NCI-H748 treated with DMSO at 0.1 percent for 48 hours (cell line): Measurements from ENCODE around the gene MTURN.
A peak's percentile ranks its signal among the peaks of the same experiment; 100 is the strongest.

Experiments
- DNase-seq: peaks from one replicate; lab custom pipeline; 2025; lab: John Stamatoyannopoulos, UW

MTURN gene

DNA sequence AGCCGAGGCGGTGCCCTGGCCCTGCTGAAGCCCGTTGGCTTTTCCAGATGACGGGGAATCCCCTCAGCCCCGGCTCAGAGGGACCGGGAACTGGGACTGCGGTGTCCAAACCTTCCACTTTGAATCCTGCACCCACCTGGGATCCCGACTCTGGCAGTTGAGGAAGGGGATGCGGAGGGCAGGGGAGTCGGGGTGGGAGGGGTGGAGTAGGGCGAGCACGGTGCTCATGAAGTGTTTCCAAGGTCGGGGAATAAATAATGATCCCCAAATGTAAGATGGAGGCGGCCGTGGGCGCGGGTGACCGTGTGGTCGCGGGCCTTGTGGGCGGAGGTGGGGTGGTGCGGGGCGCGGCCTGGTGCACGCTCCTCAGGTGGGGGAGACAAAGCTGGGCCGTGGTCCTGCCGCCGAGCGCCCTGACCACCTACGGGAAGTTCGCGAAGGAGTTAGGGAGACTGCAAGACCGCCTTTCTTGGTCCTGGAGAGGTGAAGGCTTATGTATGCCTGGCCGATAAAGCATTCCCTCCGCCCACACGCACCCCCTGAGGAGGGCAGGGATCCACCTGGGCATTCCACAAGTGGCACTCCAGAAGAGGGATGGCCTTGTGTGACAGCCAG, 1.4 kb downstream of the MTURN start:
- DNase-seq = peak; percentile 13

DNA sequence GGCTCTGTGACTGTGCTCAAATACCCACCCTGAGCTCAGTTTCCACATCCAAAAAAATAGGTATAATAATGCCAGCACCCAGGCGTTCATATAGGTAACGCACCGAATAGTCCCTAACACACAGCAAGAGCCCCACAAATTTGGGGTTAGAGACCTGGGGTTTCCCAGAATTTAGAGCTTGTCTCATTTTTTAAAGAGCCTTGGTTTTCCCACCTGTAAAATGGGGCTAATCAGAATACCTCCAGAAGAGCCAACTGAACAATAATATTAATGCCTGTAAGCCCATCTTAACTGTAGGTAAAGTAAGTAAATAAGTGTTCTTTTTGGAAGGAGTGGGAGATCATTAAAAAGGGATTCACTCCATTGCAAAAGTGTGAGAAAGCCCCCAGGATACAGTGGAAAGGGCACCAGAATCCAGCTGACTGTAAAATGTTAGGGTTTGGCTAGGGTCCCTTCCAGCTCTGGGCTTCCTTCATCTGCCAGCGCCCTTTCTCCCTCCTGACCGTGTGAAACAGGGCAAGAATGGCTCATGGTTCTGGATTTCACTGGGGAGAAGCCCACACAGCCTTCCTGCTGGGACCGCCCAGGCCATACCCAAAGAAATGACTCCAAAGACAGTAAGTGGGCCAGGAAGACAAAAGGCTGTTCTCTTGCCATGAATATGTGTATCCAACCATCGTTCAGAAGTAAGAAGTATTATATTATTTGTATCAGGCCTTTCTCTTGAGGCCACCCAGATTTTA, 2.1 kb downstream of the MTURN start:
- no peak for DNase-seq

DNA sequence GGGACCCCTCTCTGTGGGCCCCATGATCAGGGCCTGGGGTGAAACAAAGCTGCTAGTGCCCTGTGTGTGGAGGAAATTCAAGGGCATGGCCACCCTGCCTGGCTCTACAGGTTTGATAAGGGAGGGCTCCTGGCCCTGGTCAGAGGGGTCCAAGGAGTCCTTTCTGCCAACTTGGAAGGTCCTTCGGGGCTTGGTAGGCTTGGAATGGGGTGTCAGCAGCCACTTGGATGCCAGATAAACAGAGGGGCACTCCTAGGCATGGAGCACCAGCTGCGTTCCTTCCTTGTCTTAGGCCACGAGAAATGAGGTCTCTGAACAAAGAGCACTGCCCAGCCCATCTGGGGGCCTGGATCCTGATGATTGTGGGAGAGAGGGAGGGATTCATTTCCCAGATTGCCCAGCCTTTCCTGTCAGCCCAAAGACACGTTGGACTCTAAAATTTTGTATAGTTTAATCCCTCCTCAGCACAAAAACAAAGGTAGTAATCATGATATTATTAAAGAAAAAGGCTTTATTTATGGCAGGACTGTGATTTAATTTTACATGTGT, 5.1 kb downstream of the MTURN start:
- DNase-seq = no peak

DNA sequence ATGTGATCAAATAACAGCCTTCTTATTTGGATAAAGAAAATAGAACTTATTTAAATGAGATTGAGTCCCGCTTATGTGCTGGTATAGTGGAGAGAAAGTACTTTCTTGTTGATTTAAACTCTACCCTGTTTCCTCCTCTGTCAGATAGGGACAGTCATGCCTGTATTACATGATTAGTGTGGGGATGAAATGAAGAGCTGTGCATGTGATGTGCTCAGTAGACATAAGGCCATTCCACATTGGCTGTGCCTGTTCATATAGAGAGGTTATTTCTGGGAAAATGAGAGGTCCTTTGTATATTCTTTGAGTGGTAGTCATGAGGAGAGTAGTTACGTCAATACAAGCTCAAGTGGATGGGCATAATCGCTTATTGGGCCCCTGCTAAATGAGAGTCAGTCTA, 5.7 kb downstream of the MTURN start:
- DNase-seq = no peak

DNA sequence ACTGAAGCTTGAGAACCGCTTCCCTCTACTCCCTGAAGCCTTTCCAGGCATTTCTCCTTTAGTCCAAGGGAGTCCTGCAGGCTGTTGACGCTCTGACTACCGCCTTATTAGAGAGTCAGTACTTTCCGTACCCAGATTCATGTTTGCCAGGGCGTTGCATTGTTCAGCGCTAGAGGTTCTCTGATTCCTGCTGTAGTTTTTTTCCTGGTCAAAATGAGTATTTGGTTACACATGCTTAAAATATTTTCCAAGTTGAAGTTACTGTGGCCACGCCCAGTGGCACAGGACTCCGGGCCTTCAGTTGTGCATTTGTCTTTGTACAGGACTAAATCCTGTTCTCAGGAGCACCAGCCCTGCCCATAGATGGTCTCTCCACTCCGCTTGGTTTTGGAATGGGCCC, 7.9 kb downstream of the MTURN start:
- DNase-seq = peak; percentile 39

DNA sequence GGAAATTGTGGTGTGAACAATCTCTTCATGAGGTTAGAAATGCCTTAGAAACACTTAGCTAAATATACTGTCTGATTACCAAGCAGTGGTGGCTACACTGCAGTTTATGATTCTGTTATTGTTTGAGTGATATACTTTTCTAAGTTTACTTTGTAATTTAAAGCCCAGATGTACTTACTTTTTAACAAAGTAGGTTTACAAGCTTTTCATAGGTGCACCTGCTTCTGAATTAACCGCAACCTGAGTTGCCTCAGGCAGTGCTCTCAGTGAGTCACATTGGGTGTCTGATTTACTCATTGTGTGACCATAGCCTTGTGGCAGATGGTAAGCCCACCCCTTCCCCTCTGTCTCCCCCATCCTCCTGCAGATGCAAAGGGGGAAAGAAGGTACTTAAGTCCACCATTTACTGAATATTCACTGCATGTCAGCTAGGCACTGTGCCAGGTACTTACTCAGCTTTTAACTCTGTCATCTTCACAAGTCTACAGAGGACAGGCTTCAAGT, 9.0 kb downstream of the MTURN start:
- DNase-seq = peak; percentile 91

DNA sequence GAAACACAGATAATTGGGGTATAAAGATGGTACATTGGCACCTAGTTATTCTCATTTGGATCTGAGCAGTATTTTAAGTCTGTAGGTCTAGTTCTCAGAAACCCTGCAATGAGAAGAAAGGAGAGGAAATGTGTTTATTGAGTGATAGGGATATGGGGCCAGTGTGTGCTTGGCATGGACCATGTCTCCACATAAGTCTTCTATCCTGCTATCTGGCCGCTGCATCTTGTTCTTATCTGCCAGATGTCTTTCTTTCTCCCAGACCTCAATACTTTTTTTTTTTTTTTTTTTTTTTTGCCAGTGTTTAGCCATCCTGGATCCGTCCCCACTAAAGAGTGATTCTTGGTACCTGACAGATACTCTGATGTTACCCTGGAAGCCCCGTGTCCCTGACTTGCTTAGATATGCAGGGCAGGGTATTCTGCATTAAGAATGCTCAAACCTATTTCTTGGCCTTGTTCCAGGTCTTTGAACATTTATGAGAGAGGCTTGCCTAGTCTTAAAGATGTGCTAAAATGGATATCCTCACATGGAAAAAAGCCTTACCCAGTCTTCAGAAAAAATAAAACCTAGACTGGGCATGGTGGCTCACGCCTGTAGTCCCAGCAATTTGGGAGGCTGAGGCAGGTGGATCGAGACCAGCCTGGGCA, 10.0 kb downstream of the MTURN start:
- DNase-seq = no peak

DNA sequence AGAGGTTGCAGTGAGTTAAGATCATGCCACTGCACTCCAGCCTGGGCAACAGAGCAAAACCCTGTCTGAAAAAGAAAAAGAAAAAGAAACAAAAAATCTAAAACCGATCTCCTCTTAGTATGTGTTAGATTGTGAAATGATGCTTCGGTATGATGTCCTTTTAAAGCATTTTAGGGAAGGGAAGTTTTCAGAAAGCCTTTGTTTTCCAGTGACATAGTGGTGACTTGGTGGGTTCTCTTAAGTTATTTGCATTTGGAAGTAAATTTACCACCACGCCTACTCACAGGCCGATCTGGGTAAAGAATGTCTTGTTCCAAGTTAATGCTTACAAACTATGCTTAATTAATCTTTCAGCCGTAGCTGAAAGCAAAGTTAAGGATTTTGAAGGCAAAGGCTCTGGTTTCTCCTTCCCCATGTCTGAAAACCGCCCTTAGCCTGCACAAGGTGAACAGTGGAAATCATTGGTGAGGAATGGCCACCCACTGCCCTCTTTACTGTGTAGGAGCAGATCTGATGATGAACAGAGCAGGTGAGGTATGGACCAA, 10.7 kb downstream of the MTURN start:
- no peak for DNase-seq

DNA sequence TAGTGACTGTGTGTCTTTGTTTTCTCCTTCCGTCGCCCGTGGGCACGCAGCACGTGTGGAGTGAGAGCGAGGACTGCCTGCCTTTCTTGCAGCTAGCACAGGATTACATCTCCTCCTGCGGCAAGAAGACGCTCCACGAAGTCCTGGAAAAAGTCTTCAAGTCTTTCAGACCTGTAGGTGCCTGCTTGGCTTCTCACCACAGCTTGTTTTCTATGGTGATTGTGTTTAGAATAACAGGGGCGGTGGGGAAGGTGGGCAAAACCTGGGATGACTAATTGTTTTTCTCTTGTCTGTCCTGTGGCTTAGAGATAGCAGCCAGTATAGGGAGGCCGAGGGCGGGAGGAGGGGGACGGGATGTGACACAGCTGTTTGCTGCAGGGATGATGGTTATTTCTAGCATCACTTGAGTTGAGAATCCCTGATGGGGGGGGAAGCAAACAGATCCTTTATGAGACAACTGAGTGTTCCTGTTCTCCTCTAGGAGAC, 11.4 kb downstream of the MTURN start:
- peak; percentile 22 for DNase-seq

DNA sequence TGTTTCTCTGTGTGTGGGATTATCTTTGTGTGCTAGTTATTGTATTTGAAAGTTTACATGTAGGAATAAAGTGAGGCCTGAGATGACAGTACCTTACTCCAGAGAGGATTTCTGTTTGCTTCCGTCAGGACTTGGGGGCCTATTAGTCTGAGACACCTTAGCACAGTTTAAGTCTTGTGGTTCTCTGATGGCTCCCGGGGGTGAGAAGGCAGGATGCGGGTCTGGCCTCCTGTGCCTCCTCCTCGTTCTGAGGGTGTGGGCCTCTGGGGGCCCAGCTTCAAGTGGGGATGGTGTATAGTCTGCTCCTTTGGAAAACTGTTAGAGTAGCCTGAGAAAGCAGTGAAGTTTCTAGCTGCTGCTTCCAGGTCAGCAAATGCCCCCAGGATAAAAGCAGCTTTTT, 12.4 kb downstream of the MTURN start:
- no peak for DNase-seq

DNA sequence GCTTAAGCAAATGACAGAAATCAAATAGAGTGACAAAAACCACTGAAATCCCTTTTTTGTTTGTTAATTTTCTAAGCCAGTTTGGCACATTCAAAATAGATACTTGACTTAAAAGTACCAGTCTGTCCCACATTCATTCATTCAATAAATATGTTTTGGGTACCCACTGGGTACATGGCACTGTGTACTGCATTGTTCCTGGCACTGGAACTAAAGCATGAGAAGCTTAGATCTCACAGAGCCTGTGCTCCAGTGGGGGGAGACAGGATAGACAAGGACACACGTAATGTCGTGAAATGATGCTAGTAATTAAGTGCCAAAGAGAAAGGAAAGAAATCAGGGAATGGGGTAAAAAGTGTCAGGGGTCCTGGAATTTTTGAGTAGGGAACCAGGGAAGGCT, 13.0 kb downstream of the MTURN start:
- no peak for DNase-seq

DNA sequence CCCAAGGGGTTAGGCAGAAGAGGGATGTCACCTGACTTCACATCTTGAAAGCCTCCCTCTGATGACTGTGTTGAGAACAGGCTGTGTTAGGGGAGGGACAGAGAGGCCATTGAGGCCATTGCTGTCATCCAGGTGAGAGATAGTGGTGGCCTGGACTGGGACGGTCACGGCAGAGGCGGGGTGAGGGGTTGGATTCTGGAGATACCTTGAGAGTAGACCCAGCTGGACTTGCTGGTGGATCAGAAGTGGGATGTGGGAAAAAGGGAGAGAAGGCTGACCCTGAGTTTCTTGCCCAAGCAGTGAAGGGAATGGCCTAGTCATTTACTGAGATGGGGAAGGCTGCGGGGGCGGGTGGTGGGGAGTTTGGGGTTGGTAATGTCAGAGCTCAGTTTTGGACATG, 13.6 kb downstream of the MTURN start:
- no peak for DNase-seq

DNA sequence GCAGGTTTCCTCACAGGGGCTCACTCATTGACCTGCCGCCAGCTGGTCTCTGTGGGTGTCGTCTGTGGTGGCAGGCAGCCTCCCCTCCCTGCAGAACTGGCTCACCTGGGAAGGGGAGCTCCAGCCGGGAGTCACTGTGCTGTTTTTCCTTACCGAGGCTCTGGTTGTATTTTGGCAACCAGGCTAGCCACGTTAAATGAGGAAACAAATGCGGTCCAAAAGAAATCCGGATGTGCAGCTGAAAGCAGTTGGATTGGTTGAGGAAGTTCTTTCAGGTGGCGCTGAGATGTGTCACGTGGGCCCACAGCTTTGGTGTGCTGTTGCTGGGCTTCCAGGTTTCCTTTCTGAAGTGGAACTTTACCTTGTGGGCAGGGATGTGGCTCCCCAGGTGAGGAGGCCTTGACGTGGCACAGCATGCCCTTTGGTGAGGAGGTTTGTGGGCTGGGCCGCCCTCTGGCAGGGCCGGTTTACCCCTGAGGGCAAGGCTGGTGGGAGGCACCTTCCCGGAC, 14.2 kb downstream of the MTURN start:
- no peak for DNase-seq

DNA sequence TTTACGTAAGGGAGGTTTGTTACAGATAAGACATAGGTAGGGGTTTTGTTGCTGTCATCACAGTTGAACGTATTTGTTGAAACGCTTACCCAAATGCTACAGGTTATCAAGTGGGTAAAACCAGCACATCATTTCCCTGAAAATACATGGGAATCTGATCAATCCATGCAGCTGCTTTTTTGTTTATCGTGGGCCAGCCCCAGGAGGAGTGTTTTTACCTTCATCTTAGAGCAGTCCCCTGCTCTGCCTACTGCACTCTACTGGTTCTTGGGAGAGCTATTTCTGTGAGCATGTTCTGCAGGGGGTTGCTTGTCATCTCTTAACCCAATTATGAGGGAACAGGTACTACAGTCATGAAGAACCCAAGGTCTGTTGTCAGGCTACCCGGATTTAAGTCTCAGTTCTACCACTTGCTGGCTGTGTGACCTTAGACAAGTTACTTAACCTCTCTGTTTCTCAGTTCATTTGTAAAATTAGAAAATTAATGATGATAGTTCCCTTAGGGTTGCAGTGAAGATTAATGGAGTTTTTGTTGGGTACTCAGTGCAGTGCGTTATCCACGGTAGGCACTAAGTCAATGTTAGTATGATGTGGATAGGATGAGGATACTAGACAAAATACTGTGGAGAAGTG, 15.0 kb downstream of the MTURN start:
- DNase-seq = no peak

DNA sequence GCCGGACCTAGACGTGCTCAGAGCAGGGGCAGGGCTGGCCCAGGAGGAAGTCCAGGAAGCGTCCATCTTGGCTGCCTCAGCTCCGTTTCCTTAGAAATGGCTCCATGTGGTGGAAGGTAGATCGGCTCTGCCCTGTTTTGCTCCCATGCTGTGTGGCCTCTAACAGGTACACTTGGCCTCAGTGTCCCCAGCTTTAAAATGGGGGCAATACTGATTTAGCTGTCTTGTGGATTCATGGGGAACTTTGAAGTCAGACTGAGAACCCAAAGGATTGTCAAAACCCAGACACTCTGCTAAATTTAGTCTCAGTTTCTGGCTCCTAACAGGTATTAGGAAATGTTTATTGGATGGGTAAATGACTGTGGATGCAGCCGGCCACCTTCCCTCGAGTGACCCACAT, 15.9 kb downstream of the MTURN start:
- DNase-seq = no peak

DNA sequence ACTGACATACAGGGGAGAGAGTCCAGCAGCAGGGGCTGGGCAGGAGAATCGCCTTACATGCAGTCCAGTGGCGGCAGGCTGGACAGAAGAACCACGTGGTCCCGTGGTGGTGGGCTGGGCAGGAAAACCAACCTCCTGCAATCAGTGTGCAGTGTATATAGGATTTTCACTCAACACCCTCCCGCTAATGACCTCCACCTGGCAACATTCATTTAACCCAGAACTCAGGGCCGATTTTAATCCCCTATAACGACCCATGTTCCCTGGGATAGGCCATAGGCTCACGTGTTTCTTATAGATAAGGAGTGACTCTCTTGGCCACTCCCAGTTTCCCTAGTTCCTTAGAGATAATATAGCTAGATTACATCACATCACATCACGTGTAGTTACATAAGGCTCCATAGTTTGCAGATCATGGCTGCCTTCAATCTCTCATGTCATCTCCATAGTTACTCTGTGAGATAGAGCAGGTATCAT, 19.4 kb downstream of the MTURN start:
- DNase-seq = no peak

DNA sequence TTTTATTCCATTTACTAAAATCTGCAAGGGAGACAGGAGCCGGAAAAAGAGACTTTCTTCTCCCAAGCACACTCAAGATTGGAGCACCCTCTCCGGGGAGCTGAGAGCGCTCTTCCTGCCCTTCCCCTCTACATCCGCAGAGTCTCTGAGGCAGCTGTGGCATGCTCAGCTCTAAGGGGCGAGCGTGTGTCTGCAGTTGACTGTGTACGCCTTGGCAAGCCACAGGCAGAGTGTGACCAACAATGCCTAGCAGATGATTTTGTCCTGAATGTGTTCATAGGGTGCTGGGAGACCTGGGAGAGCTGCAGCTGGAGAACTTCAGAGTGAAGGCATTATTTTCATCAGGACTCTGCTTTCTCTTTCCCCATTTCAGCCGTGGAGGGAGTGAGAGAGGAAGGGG, 20.7 kb downstream of the MTURN start:
- DNase-seq = no peak

DNA sequence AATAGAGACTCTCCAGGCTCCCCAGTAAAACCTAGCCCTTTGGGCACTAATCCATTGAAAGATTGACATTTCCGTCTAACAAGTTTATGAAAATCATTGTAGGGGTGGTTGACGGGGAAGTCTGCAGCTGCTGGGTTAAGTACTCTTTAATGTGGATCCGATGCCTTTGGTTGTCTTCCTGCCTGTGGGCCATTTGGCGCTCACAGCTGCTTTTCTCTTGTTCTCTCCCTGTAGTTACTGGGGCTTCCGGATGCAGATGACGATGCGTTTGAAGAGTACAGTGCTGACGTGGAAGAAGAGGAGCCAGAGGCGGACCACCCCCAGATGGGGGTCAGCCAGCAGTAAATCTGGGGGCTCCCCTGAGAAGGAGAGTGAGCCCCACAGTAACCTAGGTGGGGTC, 22.4 kb downstream of the MTURN start:
- no peak for DNase-seq

DNA sequence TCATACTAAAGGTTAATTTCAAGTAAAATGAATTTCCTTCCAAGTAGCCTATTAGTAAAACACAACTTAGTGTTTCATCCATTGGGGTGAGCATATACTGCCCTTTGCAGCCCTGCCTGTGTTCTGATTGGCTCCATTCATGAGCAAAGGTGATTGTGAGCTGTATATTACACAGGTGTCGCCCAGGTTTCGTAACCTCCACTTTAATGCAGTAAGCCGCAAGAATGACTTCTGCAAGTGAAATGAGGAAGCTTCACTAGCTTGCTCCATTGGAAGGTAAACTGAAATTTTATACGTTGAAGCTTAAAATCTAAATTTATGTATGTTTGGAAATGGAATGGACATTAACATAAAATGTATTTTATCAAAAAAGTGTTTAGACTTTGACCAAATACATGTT, 24.4 kb downstream of the MTURN start:
- DNase-seq = no peak

DNA sequence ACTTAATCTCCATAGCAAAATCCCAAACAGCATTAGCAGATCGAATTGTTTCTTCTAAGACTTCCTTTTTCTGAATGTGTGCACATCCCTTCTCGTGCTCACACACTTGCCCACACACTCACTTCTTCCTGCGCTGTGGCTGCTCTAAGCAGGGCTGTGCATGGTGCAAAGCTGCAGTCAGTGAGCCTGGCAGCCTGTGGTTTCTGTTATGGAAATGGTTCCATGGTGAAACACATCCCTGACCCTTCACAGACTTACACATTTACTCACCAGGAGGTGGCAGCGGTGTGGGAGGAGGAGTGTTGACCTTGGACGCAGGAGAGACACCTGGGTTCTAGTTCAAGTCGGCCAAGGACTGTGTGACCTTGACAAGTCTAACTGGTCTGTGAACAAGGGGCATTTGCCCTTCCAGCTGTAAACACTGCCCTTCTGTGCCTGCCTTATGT, 24.9 kb downstream of the MTURN start:
- peak; percentile 9 for DNase-seq

DNA sequence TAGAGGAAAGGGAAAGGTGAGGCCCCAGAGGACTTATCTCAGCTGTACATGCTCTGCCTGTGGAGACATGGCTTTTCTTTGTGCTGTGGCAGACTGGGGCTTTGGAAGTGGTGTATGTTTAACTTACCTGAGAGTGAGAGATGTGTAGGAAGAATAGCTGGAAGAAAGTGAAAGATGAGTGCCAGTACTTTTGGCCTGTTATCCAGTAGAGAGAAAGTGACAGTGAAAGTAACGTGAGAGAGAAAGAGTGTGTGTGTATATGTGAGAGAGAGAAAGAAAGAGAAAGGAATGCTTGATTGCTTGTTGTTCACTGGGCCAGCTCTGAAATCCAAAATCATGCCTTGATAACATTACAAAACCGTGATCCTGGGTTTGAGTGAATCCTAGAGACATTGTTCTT, 25.5 kb downstream of the MTURN start:
- DNase-seq = no peak

DNA sequence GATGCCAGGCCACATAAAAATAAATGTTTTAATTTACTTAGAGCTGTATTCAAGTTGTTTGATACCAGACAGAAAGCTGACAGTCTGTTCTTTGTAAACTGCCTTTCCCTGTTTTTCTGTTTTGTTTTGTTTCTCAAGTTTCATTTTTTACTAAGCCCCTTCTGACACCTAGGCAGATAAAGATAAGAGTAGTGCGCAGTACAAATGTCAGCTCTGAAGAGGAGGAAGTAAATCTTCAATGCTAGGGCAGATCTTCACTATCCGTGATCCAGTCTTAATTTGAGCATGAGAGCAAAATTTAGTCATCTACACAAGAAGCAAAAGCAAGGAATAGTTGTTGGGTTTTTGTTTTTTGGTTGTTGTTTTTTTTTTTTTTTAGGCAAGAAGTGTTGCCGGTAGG, 27.3 kb downstream of the MTURN start:
- DNase-seq = no peak
